ENCODE measurements around the gene DLX2.
"Not testable (repeated sequence)": the region's sequence is repeated elsewhere in the genome, so short reads cannot be mapped to it uniquely, and the experiment has no call there.

DNA sequence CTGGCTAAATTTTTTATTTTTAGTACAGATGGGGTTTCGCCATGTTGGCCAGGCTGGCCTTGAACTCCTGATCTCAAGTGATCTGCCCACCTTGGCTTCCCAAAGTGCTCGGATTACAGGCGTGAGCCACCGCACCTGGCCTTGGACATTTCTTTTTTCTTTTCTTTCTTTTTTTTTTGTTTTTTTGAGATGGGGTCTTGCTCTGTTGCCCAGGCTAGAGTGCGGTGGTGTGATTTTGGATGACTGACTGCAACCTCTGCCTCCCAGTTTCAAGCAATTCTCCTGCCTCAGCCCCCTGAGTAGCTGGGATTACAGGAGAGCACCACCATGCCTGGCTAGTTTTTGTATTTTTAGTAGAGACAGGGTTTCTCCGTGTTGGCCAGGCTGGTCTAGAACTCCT, 11.5 kb upstream of the DLX2 start:
- TF ChIP-seq, protein P1, sequence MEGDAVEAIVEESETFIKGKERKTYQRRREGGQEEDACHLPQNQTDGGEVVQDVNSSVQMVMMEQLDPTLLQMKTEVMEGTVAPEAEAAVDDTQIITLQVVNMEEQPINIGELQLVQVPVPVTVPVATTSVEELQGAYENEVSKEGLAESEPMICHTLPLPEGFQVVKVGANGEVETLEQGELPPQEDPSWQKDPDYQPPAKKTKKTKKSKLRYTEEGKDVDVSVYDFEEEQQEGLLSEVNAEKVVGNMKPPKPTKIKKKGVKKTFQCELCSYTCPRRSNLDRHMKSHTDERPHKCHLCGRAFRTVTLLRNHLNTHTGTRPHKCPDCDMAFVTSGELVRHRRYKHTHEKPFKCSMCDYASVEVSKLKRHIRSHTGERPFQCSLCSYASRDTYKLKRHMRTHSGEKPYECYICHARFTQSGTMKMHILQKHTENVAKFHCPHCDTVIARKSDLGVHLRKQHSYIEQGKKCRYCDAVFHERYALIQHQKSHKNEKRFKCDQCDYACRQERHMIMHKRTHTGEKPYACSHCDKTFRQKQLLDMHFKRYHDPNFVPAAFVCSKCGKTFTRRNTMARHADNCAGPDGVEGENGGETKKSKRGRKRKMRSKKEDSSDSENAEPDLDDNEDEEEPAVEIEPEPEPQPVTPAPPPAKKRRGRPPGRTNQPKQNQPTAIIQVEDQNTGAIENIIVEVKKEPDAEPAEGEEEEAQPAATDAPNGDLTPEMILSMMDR (IDR thresholded peaks at IDR 0.05) = not testable (repeated sequence)
- not testable (repeated sequence) for TF ChIP-seq POLR2A (IDR thresholded peaks at IDR 0.05)
